GM23338 (cell line): ENCODE results near the gene USP3. TPM values are rescaled to one million over a fixed set of nuclear protein-coding genes. Genes with fewer than 3 reads are reported as not detected.

Experiments
- ATAC-seq: fragments of 200-7000 bp; cut with Tn5 transposase; 3 replicates; pipeline ENCODE4 v1.9.1; 2020
- DNase-seq: peaks from one replicate; pipeline ENCODE4 v3.0.0-alpha.2; 2015; ENCODE audit warnings: low spot score
- H2AFZ ChIP-seq: fragments of 200-600 bp; sonication (generic); 2 replicates; pipeline ENCODE4 v1.8.0; 2016; ENCODE audit warnings: antibody characterized with exemption, mild to moderate bottlenecking, moderate library complexity
- H3F3A ChIP-seq: fragments of 200-600 bp; sonication (generic); replicated peaks from 2 replicates; pipeline ENCODE4 v1.8.0; 2017; ENCODE audit warnings: antibody characterized with exemption, mixed run types, low read depth
- H3K27ac ChIP-seq: fragments of 200-600 bp; sonication (generic); 2 replicates; pipeline ENCODE4 v1.6.1; 2016; ENCODE audit warnings: low read depth
- H3K27me3 ChIP-seq: fragments of 200-600 bp; sonication (generic); 2 replicates; pipeline ENCODE4 v1.8.0; 2016; ENCODE audit warnings: mild to moderate bottlenecking, mixed run types, moderate library complexity; ENCODE audit not compliant: insufficient read depth
- H3K36me3 ChIP-seq: fragments of 200-600 bp; sonication (generic); 2 replicates; pipeline ENCODE4 v1.8.0; 2016; ENCODE audit warnings: mild to moderate bottlenecking; ENCODE audit not compliant: insufficient read depth
- H3K4me1 ChIP-seq: fragments of 200-600 bp; sonication (generic); 2 replicates; pipeline ENCODE4 v1.8.0; 2016; ENCODE audit warnings: mild to moderate bottlenecking, moderate library complexity; ENCODE audit not compliant: insufficient read depth
- H3K4me2 ChIP-seq: fragments of 200-600 bp; sonication (generic); 2 replicates; pipeline ENCODE4 v1.7.1; 2017; ENCODE audit warnings: mixed run types
- H3K4me3 ChIP-seq: fragments of 200-600 bp; sonication (generic); 2 replicates; pipeline ENCODE4 v1.6.1; 2016; ENCODE audit warnings: mixed run types
- H3K79me2 ChIP-seq: fragments of 200-600 bp; sonication (generic); replicated peaks from 2 replicates; pipeline ENCODE4 v1.8.0; 2017; ENCODE audit warnings: mild to moderate bottlenecking; ENCODE audit not compliant: insufficient read depth
- H3K9me2 ChIP-seq: fragments of 200-600 bp; sonication (generic); 2 replicates; pipeline ENCODE4 v1.8.0; 2017; ENCODE audit not compliant: insufficient read depth
- H4K20me1 ChIP-seq: fragments of 200-600 bp; sonication (generic); replicated peaks from 2 replicates; pipeline ENCODE4 v1.8.0; 2017; ENCODE audit warnings: mild to moderate bottlenecking; ENCODE audit not compliant: insufficient read depth
- H3K27ac Mint-ChIP-seq: 2 replicates; pipeline ENCODE4 v1.8.0; 2020; ENCODE audit warnings: inconsistent platforms, mild to moderate bottlenecking, moderate library complexity, mixed read lengths
- H3K27me3 Mint-ChIP-seq: 3 replicates; pipeline ENCODE4 v1.8.0; 2022; ENCODE audit warnings: low read depth, mild to moderate bottlenecking, moderate library complexity, mixed read lengths, inconsistent platforms; ENCODE audit not compliant: insufficient read depth, poor library complexity
- H3K36me3 Mint-ChIP-seq: 3 replicates; pipeline ENCODE4 v1.8.0; 2021; ENCODE audit warnings: low read depth, mild to moderate bottlenecking, inconsistent platforms, moderate library complexity, mixed read lengths
- H3K4me1 Mint-ChIP-seq: 3 replicates; pipeline ENCODE4 v1.8.0; 2020; ENCODE audit warnings: mild to moderate bottlenecking, inconsistent platforms, mixed read lengths
- H3K4me3 Mint-ChIP-seq: 3 replicates; pipeline ENCODE4 v1.8.0; 2021; ENCODE audit warnings: moderate library complexity, mild to moderate bottlenecking, inconsistent platforms, mixed read lengths
- H3K9me3 Mint-ChIP-seq: 3 replicates; pipeline ENCODE4 v1.8.0; 2020; ENCODE audit warnings: moderate library complexity, mild to moderate bottlenecking, inconsistent platforms, mixed read lengths
- CREB1 ChIP-seq: fragments of 250-450 bp; sonication (Bioruptor Pico); IDR thresholded peaks from 2 replicates; pipeline ENCODE4 v1.5.0; 2020; ENCODE audit warnings: low read depth, mild to moderate bottlenecking, moderate library complexity
- EZH2phosphoT487 ChIP-seq: fragments of 200-600 bp; sonication (generic); IDR thresholded peaks from one replicate; pipeline ENCODE4 v1.8.1; 2018; ENCODE audit warnings: antibody characterized with exemption; ENCODE audit not compliant: unreplicated experiment
- REST ChIP-seq: IDR thresholded peaks from one replicate; pipeline ENCODE4 v1.6.1; 2018; ENCODE audit warnings: antibody characterized with exemption; ENCODE audit not compliant: unreplicated experiment
- polyA plus RNA-seq: library from polyadenylated mRNA; unstranded; fragments of >200 nt; fragmentation: Nextera tagmentation; extraction: Ambion mirVana; gene quantifications from 2 replicates; pipeline ENCODE4 v1.2.1, GENCODE V29; 2016
- total RNA-seq: library from RNA; depleted of rRNA; stranded (reverse); fragments of >200 nt; shearing (Covaris generic); gene quantifications from 2 replicates; pipeline ENCODE4 v1.2.3, GENCODE V29; 2014
- TF ChIP-seq, protein P1 (sequence below): IDR thresholded peaks from 2 replicates; pipeline ENCODE4 v1.6.1; 2016; ENCODE audit warnings: antibody characterized with exemption

USP3 gene
- total and polyA plus RNA-seq, 2 experiments from 2014 or later, result 9.7 to 9.9 TPM

DNA sequence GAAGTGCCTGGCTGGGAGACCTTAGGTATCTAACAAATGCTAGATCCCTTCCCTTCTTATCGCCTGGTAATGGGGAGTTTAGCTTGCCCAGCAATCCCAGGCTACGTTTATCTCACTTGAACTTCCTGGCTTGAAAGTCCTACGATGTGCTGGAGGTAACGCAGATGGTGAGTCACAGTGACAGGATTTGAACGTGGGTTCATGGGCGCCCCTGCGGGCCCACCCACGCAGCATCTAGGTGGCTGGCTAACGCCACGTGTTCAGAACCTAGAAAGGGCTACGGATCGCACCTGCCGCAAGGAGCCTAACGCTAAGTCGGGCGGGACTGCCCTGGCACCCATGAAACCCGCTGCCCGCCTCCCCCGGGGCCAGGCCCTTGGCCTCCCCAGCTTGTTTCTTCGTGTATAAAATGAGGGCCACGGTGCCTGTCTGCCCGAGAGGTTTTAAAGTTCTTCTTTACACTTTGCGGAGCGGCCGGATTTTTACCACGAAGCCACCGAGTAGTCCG is 600 bp upstream of the USP3 start:
- no peak overlapping the region for H3K27ac ChIP-seq

More for the DNA sequence above, 600 bp upstream of the USP3 start:
- Histone ChIP-seq H3K27me3 (peaks cover 96% of the 10 kb centered on the region), H3F3A (peaks cover 14% of the 10 kb centered on the region), H4K20me1 (peaks cover 35% of the 10 kb centered on the region), H3K9me2 (no peaks in the 10 kb centered on the region), H3K4me2 (peak overlapping the region; percentile 97), H2AFZ (peak overlapping the region; percentile 48; the same call in 1 of the 2 replicates), H3K4me1 (peaks cover 49% of the 10 kb centered on the region), H3K79me2 (no peaks in the 10 kb centered on the region; the same call in 1 of the 2 replicates), H3K36me3 (no peaks in the 10 kb centered on the region; the same call in 1 of the 2 replicates), H3K4me3 (peak overlapping the region; percentile 76)
- no peak overlapping the region for H3K27ac Mint-ChIP-seq
- H3K27me3 Mint-ChIP-seq, result peaks cover 70% of the 10 kb centered on the region
- DNase-seq (peak; percentile 86), ATAC-seq (peak; percentile 66)
- H3K4me1 Mint-ChIP-seq, result peaks cover 59% of the 10 kb centered on the region
- TF ChIP-seq, protein P1, sequence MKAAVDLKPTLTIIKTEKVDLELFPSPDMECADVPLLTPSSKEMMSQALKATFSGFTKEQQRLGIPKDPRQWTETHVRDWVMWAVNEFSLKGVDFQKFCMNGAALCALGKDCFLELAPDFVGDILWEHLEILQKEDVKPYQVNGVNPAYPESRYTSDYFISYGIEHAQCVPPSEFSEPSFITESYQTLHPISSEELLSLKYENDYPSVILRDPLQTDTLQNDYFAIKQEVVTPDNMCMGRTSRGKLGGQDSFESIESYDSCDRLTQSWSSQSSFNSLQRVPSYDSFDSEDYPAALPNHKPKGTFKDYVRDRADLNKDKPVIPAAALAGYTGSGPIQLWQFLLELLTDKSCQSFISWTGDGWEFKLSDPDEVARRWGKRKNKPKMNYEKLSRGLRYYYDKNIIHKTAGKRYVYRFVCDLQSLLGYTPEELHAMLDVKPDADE, result no peak
- no peak for TF ChIP-seq CREB1 (CRISPR knock-in tag)
- no peak for TF ChIP-seq REST
- TF ChIP-seq EZH2phosphoT487, result no peak
- H3K36me3 Mint-ChIP-seq, result no peaks in the 10 kb centered on the region; the same call in 2 of the 3 replicates
- H3K9me3 Mint-ChIP-seq, result no peaks in the 10 kb centered on the region
- peak overlapping the region; percentile 78 for H3K4me3 Mint-ChIP-seq
